HepG2 (cell line): ENCODE measurements around the gene WDR70. TPM values are rescaled to one million over a fixed set of nuclear protein-coding genes. Genes with fewer than 3 reads are reported as not detected.
"Not testable (repeated sequence)": the region's sequence is repeated elsewhere in the genome, so short reads cannot be mapped to it uniquely, and the experiment has no call there.

Experiments used
- ATAC-seq: fragments of 200-7000 bp; cut with Tn5 transposase; 3 replicates; pipeline ENCODE4 v1.9.1; 2020; ENCODE audit warnings: mild to moderate bottlenecking, moderate library complexity
- BruUV-seq: library from RNA; stranded (reverse); fragments of 400-500 nt; replicated peaks from 2 replicates; lab custom pipeline; 2021; lab: Mats Ljungman, UMichigan
- CTCF ChIA-PET: fragments of 300-600 bp; formaldehyde crosslinking; extraction: SDS; loops from one replicate; lab custom pipeline; 2021; ENCODE audit warnings: low total read pairs, inconsistent platforms, low intra/inter-chr PET ratio; lab: Yijun Ruan, JAX
- POLR2A ChIA-PET: fragments of 350-600 bp; sonication (Branson Sonifier 250); formaldehyde crosslinking; loops from one replicate; lab custom pipeline; 2020; ENCODE audit warnings: antibody characterized with exemption, inconsistent platforms; lab: Yijun Ruan, JAX
- DNase-seq: peaks from one replicate; pipeline ENCODE4 v3.0.0-alpha.2; 2015; ENCODE audit warnings: low spot score
- FAIRE-seq: peaks from 3 replicates; lab custom pipeline; 2011; peaks lifted over from hg19 to GRCh38; lab: Jason Lieb, UNC
- H2AFZ ChIP-seq: one replicate; pipeline ENCODE4 v1.6.1; 2011; ENCODE audit warnings: low read length, inconsistent platforms
- H3K27ac ChIP-seq: fragments of 300-600 bp; 3 replicates; pipeline ENCODE4 v1.8.0; 2011; ENCODE audit warnings: mixed run types, mild to moderate bottlenecking, mixed read lengths, low read length, inconsistent platforms; ENCODE audit not compliant: insufficient read depth; ENCODE audit errors: extremely low read length
- H3K27me3 ChIP-seq, 2 experiments: fragments of 200-600 bp in 1 of 2; 2 replicates in 1 of 2; 3 replicates in 1 of 2; pipeline versions ENCODE4 v1.6.0 to v1.8.0; 2011; ENCODE audit warnings: low read length in 2 of 2, mild to moderate bottlenecking in 2 of 2, moderate library complexity in 2 of 2, inconsistent platforms in 1 of 2; ENCODE audit not compliant: insufficient read depth in 2 of 2, control insufficient read depth in 1 of 2
- H3K36me3 ChIP-seq, 2 experiments: fragments of 200-600 bp in 1 of 2; replicated peaks in 1 of 2; 2 replicates in 1 of 2; 3 replicates in 1 of 2; pipeline versions ENCODE4 v1.5.1 to v1.8.0; 2011; ENCODE audit warnings: low read length in 2 of 2, inconsistent platforms in 1 of 2; ENCODE audit not compliant: insufficient read depth in 2 of 2, control insufficient read depth in 1 of 2
- H3K4me1 ChIP-seq: 2 replicates; pipeline ENCODE4 v1.5.1; 2012; ENCODE audit warnings: low read length, inconsistent platforms; ENCODE audit not compliant: insufficient read depth
- H3K4me2 ChIP-seq: 2 replicates; pipeline ENCODE4 v1.6.0; 2011; ENCODE audit warnings: low read depth, low read length, inconsistent platforms
- H3K4me3 ChIP-seq, 3 experiments: fragments of 200-600 bp in 1 of 3; sonication (generic), shearing (Covaris generic) in 1 of 3; replicated peaks in 1 of 3; 2 replicates each; pipeline ENCODE4 v1.5.1; 2011 to 2016; ENCODE audit warnings: low read length in 3 of 3, inconsistent platforms in 2 of 3, low read depth in 2 of 3, mild to moderate bottlenecking in 2 of 3, control low read depth in 1 of 3, mixed read lengths in 1 of 3; ENCODE audit not compliant: insufficient read depth in 1 of 3
- H3K79me2 ChIP-seq: one replicate; pipeline ENCODE4 v1.6.1; 2011; ENCODE audit warnings: low read length, inconsistent platforms; ENCODE audit not compliant: insufficient read depth
- H3K9ac ChIP-seq: 2 replicates; pipeline ENCODE4 v1.6.0; 2011; ENCODE audit warnings: mild to moderate bottlenecking, low read depth, low read length, inconsistent platforms; ENCODE audit not compliant: insufficient read depth
- H3K9me3 ChIP-seq: 2 replicates; pipeline ENCODE4 v1.5.1; 2012; ENCODE audit warnings: mild to moderate bottlenecking, low read length
- H4K20me1 ChIP-seq: 2 replicates; pipeline ENCODE4 v1.6.0; 2011; ENCODE audit warnings: inconsistent platforms, mild to moderate bottlenecking, low read length, moderate library complexity; ENCODE audit not compliant: insufficient read depth
- MEIS1 ChIP-seq: sonication (generic); formaldehyde crosslinking; IDR thresholded peaks from 2 replicates; pipeline ENCODE4 v1.9.0; 2021; ENCODE audit warnings: mild to moderate bottlenecking, missing genetic modification reagents, moderate library complexity, borderline replicate concordance
- SNAI1 ChIP-seq: sonication (generic); formaldehyde crosslinking; IDR thresholded peaks from 2 replicates; pipeline ENCODE4 v1.5.0; 2020; ENCODE audit warnings: mild to moderate bottlenecking, missing genetic modification reagents, borderline replicate concordance
- ZNF333 ChIP-seq: sonication (generic); formaldehyde crosslinking; IDR thresholded peaks from 2 replicates; pipeline ENCODE4 v1.4.0; 2020; ENCODE audit warnings: mild to moderate bottlenecking, missing genetic modification reagents, borderline replicate concordance
- WGBS: methylation state at CpG from one replicate; pipeline ENCODE4 v1.1.6; 2017; ENCODE audit warnings: low lambda C conversion rate; 5-methylcytosine and 5-hydroxymethylcytosine counted together
- in situ Hi-C: cut with HindIII; loops from 2 replicates; pipeline ENCODE4 v1.10.0; 2017; ENCODE audit warnings: low pct_unique_long_range_greater_than_20kb; ENCODE audit not compliant: extremely low pct_ligation_motif_present
- intact Hi-C: fragments of 100-400 bp; cut with micrococcal nuclease; formaldehyde crosslinking; loops from one replicate; pipeline ENCODE4 v1.10.0; 2022; ENCODE audit not compliant: unreplicated experiment
- polyA plus RNA-seq, 8 experiments: library from polyadenylated mRNA; depleted of rRNA in 3 of 8; stranded (reverse) in 7 of 8; unstranded in 1 of 8; fragments of >200 nt; fragmentation: Illumina TruSeq in 4 of 8; extraction: Trizol in 4 of 8; gene quantifications; 2 replicates each; pipeline versions ENCODE4 v1.2.1 to v1.2.3, GENCODE V29; 2011 to 2016; ENCODE audit warnings: low read depth in 4 of 8, missing spikeins in 1 of 8, mixed read lengths in 1 of 8; ENCODE audit not compliant: insufficient read depth in 1 of 8
- total RNA-seq, 5 experiments: library from RNA; depleted of rRNA; stranded (reverse); fragments of >200 nt; fragmentation: Illumina TruSeq; extraction: Trizol; gene quantifications; 2 replicates each; pipeline ENCODE4 v1.2.3, GENCODE V29; 2016; ENCODE audit warnings: low read depth in 1 of 5
- TF ChIP-seq, protein P1 (sequence below): sonication (generic); formaldehyde crosslinking; conservative IDR thresholded peaks from 2 replicates; pipeline ENCODE4 v1.4.0; 2020; ENCODE audit warnings: missing genetic modification reagents

The WDR70 gene
- total and polyA plus RNA-seq, 2 of the 13 experiments (the other 11 are each of a cell fraction or from before 2014, with no cell fraction given), result 14.6 to 30.6 TPM

DNA sequence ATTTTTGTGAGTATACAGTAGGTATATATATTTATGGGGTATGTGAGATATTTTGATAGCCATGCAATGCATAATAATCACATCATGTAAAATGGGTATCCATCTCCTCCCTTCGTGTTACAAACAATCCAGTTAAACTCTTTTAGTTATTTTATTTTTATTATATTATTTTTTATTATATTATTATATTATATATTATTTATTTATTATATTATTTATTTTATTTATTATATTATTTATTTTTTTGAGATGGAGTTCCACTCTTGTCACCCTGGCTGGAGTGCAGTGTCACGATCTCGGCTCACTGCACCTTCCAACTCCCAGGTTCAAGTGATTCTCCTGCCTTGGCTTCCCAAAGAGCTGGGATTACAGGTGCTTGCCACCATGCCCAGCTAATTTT, 138.6 kb downstream of the WDR70 start (continued):
- TF ChIP-seq, protein P1, sequence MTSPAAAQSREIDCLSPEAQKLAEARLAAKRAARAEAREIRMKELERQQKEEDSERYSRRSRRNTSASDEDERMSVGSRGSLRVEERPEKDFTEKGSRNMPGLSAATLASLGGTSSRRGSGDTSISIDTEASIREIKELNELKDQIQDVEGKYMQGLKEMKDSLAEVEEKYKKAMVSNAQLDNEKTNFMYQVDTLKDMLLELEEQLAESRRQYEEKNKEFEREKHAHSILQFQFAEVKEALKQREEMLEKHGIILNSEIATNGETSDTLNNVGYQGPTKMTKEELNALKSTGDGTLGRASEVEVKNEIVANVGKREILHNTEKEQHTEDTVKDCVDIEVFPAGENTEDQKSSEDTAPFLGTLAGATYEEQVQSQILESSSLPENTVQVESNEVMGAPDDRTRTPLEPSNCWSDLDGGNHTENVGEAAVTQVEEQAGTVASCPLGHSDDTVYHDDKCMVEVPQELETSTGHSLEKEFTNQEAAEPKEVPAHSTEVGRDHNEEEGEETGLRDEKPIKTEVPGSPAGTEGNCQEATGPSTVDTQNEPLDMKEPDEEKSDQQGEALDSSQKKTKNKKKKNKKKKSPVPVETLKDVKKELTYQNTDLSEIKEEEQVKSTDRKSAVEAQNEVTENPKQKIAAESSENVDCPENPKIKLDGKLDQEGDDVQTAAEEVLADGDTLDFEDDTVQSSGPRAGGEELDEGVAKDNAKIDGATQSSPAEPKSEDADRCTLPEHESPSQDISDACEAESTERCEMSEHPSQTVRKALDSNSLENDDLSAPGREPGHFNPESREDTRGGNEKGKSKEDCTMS (CRISPR knock-in tag), result no peak
- TF ChIP-seq ZNF333 (no peak), MEIS1 (CRISPR knock-in tag) (no peak), SNAI1 (CRISPR knock-in tag) (no peak)

DNA sequence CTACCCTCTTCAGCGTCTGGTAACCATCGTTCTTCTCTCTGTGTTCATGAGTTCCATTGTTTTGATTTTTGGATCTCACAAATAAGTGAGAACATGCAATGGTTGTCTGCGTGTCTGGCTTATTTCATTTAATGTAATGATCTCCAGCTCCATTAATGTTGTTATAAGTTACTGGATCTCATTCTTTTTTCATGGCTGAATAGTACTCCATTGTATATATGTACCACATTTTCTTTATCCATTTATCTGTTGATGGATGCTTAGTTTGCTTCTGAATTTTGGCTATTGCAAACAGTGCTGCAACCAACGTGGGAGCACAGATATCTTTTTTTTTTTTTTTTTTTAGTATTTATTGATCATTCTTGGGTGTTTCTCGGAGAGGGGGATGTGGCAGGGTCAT, 139.2 kb downstream of the WDR70 start:
- BruUV-seq, ATAC-seq, FAIRE-seq, H2AFZ ChIP-seq, H3K79me2 ChIP-seq, H3K36me3 ChIP-seq, intact Hi-C loops, H3K9me3 ChIP-seq, H3K9ac ChIP-seq, CTCF ChIA-PET, DNase-seq, H4K20me1 ChIP-seq, H3K27ac ChIP-seq, POLR2A ChIA-PET, H3K4me3 ChIP-seq, in situ Hi-C loops, H3K4me2 ChIP-seq, H3K27me3 ChIP-seq: not testable (repeated sequence)
- 82% methylated on average over 5 of the region's 5 CpGs for WGBS
- peaks cover 21% of the 10 kb centered on the region for H3K4me1 ChIP-seq
